B cell (primary cell): ENCODE data around the gene FMNL2. TPM values are rescaled to one million over a fixed set of nuclear protein-coding genes. Genes with fewer than 3 reads are reported as not detected.

Experiments
- ATAC-seq: fragments of 200-7000 bp; cut with Tn5 transposase; one replicate; pipeline ENCODE4 v1.10.0; 2021; ENCODE audit warnings: low read depth, mild to moderate bottlenecking, moderate number of reproducible peaks, moderate library complexity
- CTCF ChIA-PET: fragments of 350-600 bp; sonication (Branson Sonifier 250); formaldehyde crosslinking; loops from one replicate; lab custom pipeline; 2021; ENCODE audit warnings: antibody characterized with exemption, inconsistent platforms; lab: Charles Lee
- POLR2A ChIA-PET: fragments of 350-600 bp; sonication (Branson Sonifier 250); formaldehyde crosslinking; loops from one replicate; lab custom pipeline; 2021; ENCODE audit warnings: antibody characterized with exemption; lab: Charles Lee
- DNase-seq: peaks from one replicate; pipeline ENCODE4 v3.0.0; 2013
- H2AFZ ChIP-seq: 2 replicates; pipeline ENCODE4 v1.6.1; 2012; ENCODE audit warnings: mild to moderate bottlenecking, low read depth, low read length; ENCODE audit not compliant: insufficient read depth, poor library complexity, severe bottlenecking
- H3K27ac ChIP-seq, 2 donors: 1 replicate in 1 of 2; 2 replicates in 1 of 2; pipeline ENCODE4 v1.5.1; 2012 to 2013; ENCODE audit warnings: low read length in 2 of 2, mild to moderate bottlenecking in 2 of 2, moderate library complexity in 1 of 2
- H3K27me3 ChIP-seq, 4 experiments: fragments of 200-600 bp in 1 of 4; sonication (generic) in 1 of 4; replicated peaks in 1 of 4; 1 replicate in 2 of 4; 2 replicates in 2 of 4; pipeline versions ENCODE4 v1.6.1 to v1.7.0; 2013 to 2016; ENCODE audit warnings: low read length in 3 of 4, mild to moderate bottlenecking in 2 of 4, mixed read lengths in 1 of 4, moderate library complexity in 1 of 4; ENCODE audit not compliant: insufficient read depth in 4 of 4, control insufficient read depth in 3 of 4; ENCODE audit errors: control extremely low read depth in 1 of 4
- H3K36me3 ChIP-seq, 2 experiments: replicated peaks in 1 of 2; 1 replicate in 1 of 2; 2 replicates in 1 of 2; pipeline versions ENCODE4 v1.6.1 to v1.7.1; 2013; ENCODE audit warnings: low read length in 1 of 2; ENCODE audit not compliant: insufficient read depth in 2 of 2, control insufficient read depth in 1 of 2; ENCODE audit errors: control extremely low read depth in 1 of 2, extremely low read depth in 1 of 2
- H3K4me1 ChIP-seq, 2 donors: fragments of 200-600 bp in 1 of 2; sonication (generic) in 1 of 2; 1 replicate in 1 of 2; 2 replicates in 1 of 2; pipeline versions ENCODE4 v1.5.1 to v1.6.1; 2013 to 2017; ENCODE audit warnings: low read length in 2 of 2; ENCODE audit not compliant: control insufficient read depth in 2 of 2, insufficient read depth in 2 of 2
- H3K4me2 ChIP-seq: replicated peaks from 2 replicates; pipeline ENCODE3; 2012; ENCODE audit warnings: mild to moderate bottlenecking, low read depth, low read length; ENCODE audit not compliant: poor library complexity, severe bottlenecking
- H3K4me3 ChIP-seq, 5 experiments: fragments of 200-600 bp in 1 of 5; sonication (generic) in 1 of 5; 1 replicate in 3 of 5; 2 replicates in 2 of 5; pipeline versions ENCODE4 v1.5.1 to v1.7.0; 2011 to 2016; ENCODE audit warnings: low read length in 4 of 5, mild to moderate bottlenecking in 4 of 5, low read depth in 2 of 5, control low read depth in 1 of 5, moderate library complexity in 1 of 5; ENCODE audit not compliant: insufficient read depth in 1 of 5; ENCODE audit errors: control extremely low read depth in 1 of 5, extremely low read depth in 1 of 5
- H3K79me2 ChIP-seq: fragments of 200-600 bp; sonication (generic); one replicate; pipeline ENCODE4 v1.6.0; 2016; ENCODE audit warnings: low read length; ENCODE audit not compliant: control insufficient read depth, insufficient read depth
- H3K9ac ChIP-seq: fragments of 200-600 bp; sonication (generic); 2 replicates; pipeline ENCODE4 v1.6.1; 2017; ENCODE audit warnings: mild to moderate bottlenecking, low read length, moderate library complexity
- H3K9me3 ChIP-seq, 3 donors: one replicate each; pipeline versions ENCODE4 v1.6.1 to v1.7.1; 2013; ENCODE audit warnings: low read length in 2 of 3; ENCODE audit not compliant: control insufficient read depth in 2 of 3, insufficient read depth in 1 of 3; ENCODE audit errors: control extremely low read depth in 1 of 3
- H4K20me1 ChIP-seq: 2 replicates; pipeline ENCODE4 v1.6.0; 2012; ENCODE audit warnings: mild to moderate bottlenecking, low read length; ENCODE audit not compliant: insufficient read depth, control insufficient read depth, poor library complexity, severe bottlenecking
- H3K27ac Mint-ChIP-seq: one replicate; pipeline ENCODE4 v1.8.0; 2021; ENCODE audit warnings: mixed read lengths
- H3K27me3 Mint-ChIP-seq: one replicate; pipeline ENCODE4 v1.8.0; 2021; ENCODE audit warnings: mixed read lengths
- H3K4me1 Mint-ChIP-seq: one replicate; pipeline ENCODE4 v1.8.0; 2021; ENCODE audit warnings: mixed read lengths
- H3K4me3 Mint-ChIP-seq: one replicate; pipeline ENCODE4 v1.8.0; 2021; ENCODE audit warnings: mixed read lengths
- H3K9me3 Mint-ChIP-seq: one replicate; pipeline ENCODE4 v1.8.0; 2022; ENCODE audit warnings: mixed read lengths; ENCODE audit not compliant: insufficient read depth
- EZH2 ChIP-seq: IDR thresholded peaks from 2 replicates; pipeline ENCODE4 v1.6.1; 2012; ENCODE audit warnings: borderline replicate concordance, low read depth, mild to moderate bottlenecking, moderate library complexity, low read length; ENCODE audit not compliant: insufficient read depth, poor library complexity, severe bottlenecking
- WGBS: methylation state at CpG from one replicate; pipeline ENCODE4 v1.1.5; 2013; ENCODE audit warnings: missing lambda C conversion rate; ENCODE audit not compliant: insufficient coverage; 5-methylcytosine and 5-hydroxymethylcytosine counted together
- intact Hi-C: fragments of 100-400 bp; cut with micrococcal nuclease; formaldehyde crosslinking; loops from one replicate; pipeline ENCODE4 v1.10.0; 2022
- polyA plus RNA-seq: library from polyadenylated mRNA; depleted of rRNA; stranded (reverse); fragments of >200 nt; gene quantifications from 2 replicates; pipeline ENCODE4 v1.2.3, GENCODE V29; 2012
- total RNA-seq, 2 donors: library from RNA; stranded (reverse); fragments of 120-200 nt in 1 of 2; gene quantifications; 1 replicate in 1 of 2; 2 replicates in 1 of 2; pipeline versions ENCODE4 v1.2.3 to v1.2.4, GENCODE V29; 2013 to 2022
- TF ChIP-seq, protein P1 (sequence below): fragments of 200-600 bp; IDR thresholded peaks from one replicate; pipeline ENCODE4 v1.8.0; 2022; ENCODE audit warnings: antibody characterized with exemption, mild to moderate bottlenecking

The FMNL2 gene
- total and polyA plus RNA-seq, 2 donors (not counting 1 experiment from before 2014, with no cell fraction given) = 0.73 to 8.8 TPM

- H3K27me3 Mint-ChIP-seq = no peaks in the 10 kb centered on the region
- CTCF ChIA-PET = no interaction called here
These were observed 153.1 kb downstream of the FMNL2 start for GRCh38 chr2:152488075-152488474.

DNA sequence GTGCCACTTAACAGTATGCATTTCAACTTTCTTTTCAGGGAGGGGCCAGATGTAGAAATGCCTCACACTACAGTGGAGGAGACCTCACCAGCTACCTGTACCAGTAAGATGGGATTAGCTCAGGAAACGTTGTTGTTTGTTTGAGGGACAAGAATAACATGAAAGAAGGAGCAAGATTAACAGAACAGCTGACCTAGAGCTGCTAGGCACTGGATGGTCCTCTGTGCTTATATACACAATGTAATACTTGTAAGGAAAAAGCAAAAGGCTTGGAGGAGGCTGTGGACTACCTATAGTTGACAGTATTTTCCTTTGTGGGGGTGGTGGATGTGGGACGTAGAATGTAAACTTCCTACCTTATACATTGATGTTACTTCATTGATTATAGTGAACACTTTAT, 154.4 kb downstream of the FMNL2 start:
- 50% methylated on average over 1 of the region's 2 CpGs for WGBS
- no peak for DNase-seq

More at GRCh38 chr2:152488075-152488474, 153.1 kb downstream of the FMNL2 start:
- Mint-ChIP-seq H3K9me3 (no peaks in the 10 kb centered on the region), H3K27ac (no peak overlapping the region), H3K4me1 (peaks cover 52% of the 10 kb centered on the region), H3K4me3 (no peak overlapping the region)
- Histone ChIP-seq H3K4me3 (no peak overlapping the region), H3K4me2 (no peak overlapping the region), H4K20me1 (no peaks in the 10 kb centered on the region), H3K4me1 (peaks cover 6 to 11% of the 10 kb centered on the region in 2 donors), H3K9ac (no peak overlapping the region), H3K36me3 (no peaks in the 10 kb centered on the region), H3K27ac (no peak overlapping the region), H3K79me2 (no peaks in the 10 kb centered on the region), H3K9me3 (no peaks in the 10 kb centered on the region), H2AFZ (no peak overlapping the region), H3K27me3 (no peaks in the 10 kb centered on the region)
- intact Hi-C loops = no loop called here
- ATAC-seq = no peak
- TF ChIP-seq, protein P1, sequence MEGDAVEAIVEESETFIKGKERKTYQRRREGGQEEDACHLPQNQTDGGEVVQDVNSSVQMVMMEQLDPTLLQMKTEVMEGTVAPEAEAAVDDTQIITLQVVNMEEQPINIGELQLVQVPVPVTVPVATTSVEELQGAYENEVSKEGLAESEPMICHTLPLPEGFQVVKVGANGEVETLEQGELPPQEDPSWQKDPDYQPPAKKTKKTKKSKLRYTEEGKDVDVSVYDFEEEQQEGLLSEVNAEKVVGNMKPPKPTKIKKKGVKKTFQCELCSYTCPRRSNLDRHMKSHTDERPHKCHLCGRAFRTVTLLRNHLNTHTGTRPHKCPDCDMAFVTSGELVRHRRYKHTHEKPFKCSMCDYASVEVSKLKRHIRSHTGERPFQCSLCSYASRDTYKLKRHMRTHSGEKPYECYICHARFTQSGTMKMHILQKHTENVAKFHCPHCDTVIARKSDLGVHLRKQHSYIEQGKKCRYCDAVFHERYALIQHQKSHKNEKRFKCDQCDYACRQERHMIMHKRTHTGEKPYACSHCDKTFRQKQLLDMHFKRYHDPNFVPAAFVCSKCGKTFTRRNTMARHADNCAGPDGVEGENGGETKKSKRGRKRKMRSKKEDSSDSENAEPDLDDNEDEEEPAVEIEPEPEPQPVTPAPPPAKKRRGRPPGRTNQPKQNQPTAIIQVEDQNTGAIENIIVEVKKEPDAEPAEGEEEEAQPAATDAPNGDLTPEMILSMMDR = no peak
- TF ChIP-seq EZH2 = no peak
- WGBS = 100% methylated on average over 1 of the region's 2 CpGs
- no peak for DNase-seq
- POLR2A ChIA-PET = interaction anchor here (0.7 to 1.4 kb wide), 2 partner anchors 9 to 51 kb away, joined by 3 to 4 read pairs; no protein-coding TSS in a partner anchor

More for the DNA sequence above, 154.4 kb downstream of the FMNL2 start:
- Histone ChIP-seq H3K4me1 (peaks cover 10 to 15% of the 10 kb centered on the region in 2 donors), H3K9ac (no peak overlapping the region), H3K4me2 (no peak overlapping the region), H3K4me3 (no peak overlapping the region), H4K20me1 (no peaks in the 10 kb centered on the region), H3K79me2 (no peaks in the 10 kb centered on the region), H3K9me3 (no peaks in the 10 kb centered on the region), H3K27me3 (no peaks in the 10 kb centered on the region), H3K27ac (no peak overlapping the region), H2AFZ (no peak overlapping the region), H3K36me3 (no peaks in the 10 kb centered on the region)
- no peak for TF ChIP-seq EZH2
- Mint-ChIP-seq H3K4me3 (no peak overlapping the region), H3K9me3 (no peaks in the 10 kb centered on the region), H3K4me1 (peaks cover 57% of the 10 kb centered on the region), H3K27me3 (no peaks in the 10 kb centered on the region), H3K27ac (no peak overlapping the region)
- POLR2A ChIA-PET = no interaction called here
- intact Hi-C loops = no loop called here
- CTCF ChIA-PET = no interaction called here
- ATAC-seq = no peak
